Measurements from ENCODE around the gene F2RL1.
"Not testable (repeated sequence)": the region's sequence is repeated elsewhere in the genome, so short reads cannot be mapped to it uniquely, and the experiment has no call there.

Gene F2RL1

GRCh38 chr5:76789275-76789674 is 29.6 kb upstream of the F2RL1 start:
- H3K4me3 ChIP-seq (ENCODE audit: low read depth in 1 of 2, low read length in 2 of 2); H3K27ac ChIP-seq (ENCODE audit: low read depth, low read length); H3K9me3 ChIP-seq (ENCODE audit: control insufficient read depth in 1 of 2, low read length in 2 of 2); H3K36me3 ChIP-seq (ENCODE audit: control insufficient read depth in 1 of 2, insufficient read depth in 2 of 2, low read length in 2 of 2); H3K9ac ChIP-seq (ENCODE audit: low read depth in 1 of 2, low read length in 2 of 2); H3K27me3 ChIP-seq (ENCODE audit: control insufficient read depth in 1 of 2, insufficient read depth in 2 of 2, low read length in 2 of 2): not testable (repeated sequence)
- peaks cover 27 to 30% of the 10 kb centered on the region in 2 donors for H3K4me1 ChIP-seq (ENCODE audit: control insufficient read depth in 1 of 2, insufficient read depth in 2 of 2, low read length in 2 of 2)

- H3K9ac ChIP-seq (ENCODE audit: low read depth in 1 of 2, low read length in 2 of 2): no peak overlapping the region
- no peaks in the 10 kb centered on the region for H3K27me3 ChIP-seq (ENCODE audit: control insufficient read depth in 1 of 2, insufficient read depth in 2 of 2, low read length in 2 of 2)
- no peaks in the 10 kb centered on the region for H3K36me3 ChIP-seq (ENCODE audit: control insufficient read depth in 1 of 2, insufficient read depth in 2 of 2, low read length in 2 of 2)
- H3K9me3 ChIP-seq (ENCODE audit: control insufficient read depth in 1 of 2, low read length in 2 of 2): no peaks in the 10 kb centered on the region
- H3K4me3 ChIP-seq (ENCODE audit: low read depth in 1 of 2, low read length in 2 of 2): no peak overlapping the region
- H3K27ac ChIP-seq (ENCODE audit: low read depth, low read length): no peak overlapping the region
- H3K4me1 ChIP-seq (ENCODE audit: control insufficient read depth in 1 of 2, insufficient read depth in 2 of 2, low read length in 2 of 2): peaks cover 27 to 30% of the 10 kb centered on the region in 2 donors
These were observed 28.7 kb upstream of the F2RL1 start for GRCh38 chr5:76789991-76790581.

GRCh38 chr5:76790632-76791290 is 28.1 kb upstream of the F2RL1 start:
- Histone ChIP-seq H3K27ac (ENCODE audit: low read depth, low read length) (no peak overlapping the region), H3K4me3 (ENCODE audit: low read depth in 1 of 2, low read length in 2 of 2) (no peak overlapping the region), H3K27me3 (ENCODE audit: control insufficient read depth in 1 of 2, insufficient read depth in 2 of 2, low read length in 2 of 2) (no peaks in the 10 kb centered on the region), H3K4me1 (ENCODE audit: control insufficient read depth in 1 of 2, insufficient read depth in 2 of 2, low read length in 2 of 2) (peaks cover 27 to 30% of the 10 kb centered on the region in 2 donors), H3K9me3 (ENCODE audit: control insufficient read depth in 1 of 2, low read length in 2 of 2) (no peaks in the 10 kb centered on the region), H3K9ac (ENCODE audit: low read depth in 1 of 2, low read length in 2 of 2) (no peak overlapping the region), H3K36me3 (ENCODE audit: control insufficient read depth in 1 of 2, insufficient read depth in 2 of 2, low read length in 2 of 2) (no peaks in the 10 kb centered on the region)

GRCh38 chr5:76791461-76791860 is 27.4 kb upstream of the F2RL1 start:
- Histone ChIP-seq H3K4me3 (ENCODE audit: low read depth in 1 of 2, low read length in 2 of 2) (no peak overlapping the region), H3K27ac (ENCODE audit: low read depth, low read length) (no peak overlapping the region), H3K27me3 (ENCODE audit: control insufficient read depth in 1 of 2, insufficient read depth in 2 of 2, low read length in 2 of 2) (no peaks in the 10 kb centered on the region), H3K9ac (ENCODE audit: low read depth in 1 of 2, low read length in 2 of 2) (no peak overlapping the region), H3K36me3 (ENCODE audit: control insufficient read depth in 1 of 2, insufficient read depth in 2 of 2, low read length in 2 of 2) (no peaks in the 10 kb centered on the region), H3K9me3 (ENCODE audit: control insufficient read depth in 1 of 2, low read length in 2 of 2) (no peaks in the 10 kb centered on the region), H3K4me1 (ENCODE audit: control insufficient read depth in 1 of 2, insufficient read depth in 2 of 2, low read length in 2 of 2) (peaks cover 26 to 27% of the 10 kb centered on the region in 2 donors)

GRCh38 chr5:76794871-76795270 is 24.0 kb upstream of the F2RL1 start:
- Histone ChIP-seq H3K4me1 (ENCODE audit: control insufficient read depth in 1 of 2, insufficient read depth in 2 of 2, low read length in 2 of 2) (peaks cover 15 to 24% of the 10 kb centered on the region in 2 donors), H3K9ac (ENCODE audit: low read depth in 1 of 2, low read length in 2 of 2) (no peak overlapping the region), H3K4me3 (ENCODE audit: low read depth in 1 of 2, low read length in 2 of 2) (no peak overlapping the region), H3K27ac (ENCODE audit: low read depth, low read length) (no peak overlapping the region), H3K9me3 (ENCODE audit: control insufficient read depth in 1 of 2, low read length in 2 of 2) (no peaks in the 10 kb centered on the region), H3K36me3 (ENCODE audit: control insufficient read depth in 1 of 2, insufficient read depth in 2 of 2, low read length in 2 of 2) (no peaks in the 10 kb centered on the region), H3K27me3 (ENCODE audit: control insufficient read depth in 1 of 2, insufficient read depth in 2 of 2, low read length in 2 of 2) (no peaks in the 10 kb centered on the region)

GRCh38 chr5:76799588-76799987 is 19.2 kb upstream of the F2RL1 start:
- Histone ChIP-seq H3K9me3 (ENCODE audit: control insufficient read depth in 1 of 2, low read length in 2 of 2) (no peaks in the 10 kb centered on the region), H3K9ac (ENCODE audit: low read depth in 1 of 2, low read length in 2 of 2) (no peak overlapping the region), H3K4me1 (ENCODE audit: control insufficient read depth in 1 of 2, insufficient read depth in 2 of 2, low read length in 2 of 2) (peaks cover 8 to 11% of the 10 kb centered on the region in 2 donors), H3K36me3 (ENCODE audit: control insufficient read depth in 1 of 2, insufficient read depth in 2 of 2, low read length in 2 of 2) (no peaks in the 10 kb centered on the region), H3K27me3 (ENCODE audit: control insufficient read depth in 1 of 2, insufficient read depth in 2 of 2, low read length in 2 of 2) (no peaks in the 10 kb centered on the region), H3K4me3 (ENCODE audit: low read depth in 1 of 2, low read length in 2 of 2) (no peak overlapping the region), H3K27ac (ENCODE audit: low read depth, low read length) (no peak overlapping the region)

GRCh38 chr5:76800579-76800978 is 18.3 kb upstream of the F2RL1 start:
- H3K27me3 ChIP-seq (ENCODE audit: control insufficient read depth in 1 of 2, insufficient read depth in 2 of 2, low read length in 2 of 2): no peaks in the 10 kb centered on the region
- no peaks in the 10 kb centered on the region for H3K9me3 ChIP-seq (ENCODE audit: control insufficient read depth in 1 of 2, low read length in 2 of 2)
- peaks cover 8 to 11% of the 10 kb centered on the region in 2 donors for H3K4me1 ChIP-seq (ENCODE audit: control insufficient read depth in 1 of 2, insufficient read depth in 2 of 2, low read length in 2 of 2)
- no peak overlapping the region for H3K9ac ChIP-seq (ENCODE audit: low read depth in 1 of 2, low read length in 2 of 2)
- no peak overlapping the region for H3K27ac ChIP-seq (ENCODE audit: low read depth, low read length)
- no peak overlapping the region for H3K4me3 ChIP-seq (ENCODE audit: low read depth in 1 of 2, low read length in 2 of 2)
- no peaks in the 10 kb centered on the region for H3K36me3 ChIP-seq (ENCODE audit: control insufficient read depth in 1 of 2, insufficient read depth in 2 of 2, low read length in 2 of 2)

GRCh38 chr5:76801159-76801802 is 17.5 kb upstream of the F2RL1 start:
- Histone ChIP-seq H3K9me3 (ENCODE audit: control insufficient read depth in 1 of 2, low read length in 2 of 2) (no peaks in the 10 kb centered on the region), H3K4me1 (ENCODE audit: control insufficient read depth in 1 of 2, insufficient read depth in 2 of 2, low read length in 2 of 2) (peaks cover 8 to 11% of the 10 kb centered on the region in 2 donors), H3K4me3 (ENCODE audit: low read depth in 1 of 2, low read length in 2 of 2) (no peak overlapping the region), H3K36me3 (ENCODE audit: control insufficient read depth in 1 of 2, insufficient read depth in 2 of 2, low read length in 2 of 2) (no peaks in the 10 kb centered on the region), H3K27ac (ENCODE audit: low read depth, low read length) (no peak overlapping the region), H3K27me3 (ENCODE audit: control insufficient read depth in 1 of 2, insufficient read depth in 2 of 2, low read length in 2 of 2) (no peaks in the 10 kb centered on the region), H3K9ac (ENCODE audit: low read depth in 1 of 2, low read length in 2 of 2) (no peak overlapping the region)

- H3K36me3 ChIP-seq (ENCODE audit: control insufficient read depth in 1 of 2, insufficient read depth in 2 of 2, low read length in 2 of 2): no peaks in the 10 kb centered on the region
- H3K27ac ChIP-seq (ENCODE audit: low read depth, low read length): no peak overlapping the region
- H3K4me1 ChIP-seq (ENCODE audit: control insufficient read depth in 1 of 2, insufficient read depth in 2 of 2, low read length in 2 of 2): peaks cover 8 to 11% of the 10 kb centered on the region in 2 donors
- no peak overlapping the region for H3K9ac ChIP-seq (ENCODE audit: low read depth in 1 of 2, low read length in 2 of 2)
- H3K27me3 ChIP-seq (ENCODE audit: control insufficient read depth in 1 of 2, insufficient read depth in 2 of 2, low read length in 2 of 2): no peaks in the 10 kb centered on the region
- H3K4me3 ChIP-seq (ENCODE audit: low read depth in 1 of 2, low read length in 2 of 2): no peak overlapping the region
- H3K9me3 ChIP-seq (ENCODE audit: control insufficient read depth in 1 of 2, low read length in 2 of 2): no peaks in the 10 kb centered on the region
These were observed 17.0 kb upstream of the F2RL1 start for GRCh38 chr5:76801803-76802195.

- Histone ChIP-seq H3K27me3 (ENCODE audit: control insufficient read depth in 1 of 2, insufficient read depth in 2 of 2, low read length in 2 of 2) (no peaks in the 10 kb centered on the region), H3K9me3 (ENCODE audit: control insufficient read depth in 1 of 2, low read length in 2 of 2) (no peaks in the 10 kb centered on the region), H3K9ac (ENCODE audit: low read depth in 1 of 2, low read length in 2 of 2) (no peak overlapping the region), H3K36me3 (ENCODE audit: control insufficient read depth in 1 of 2, insufficient read depth in 2 of 2, low read length in 2 of 2) (no peaks in the 10 kb centered on the region), H3K4me3 (ENCODE audit: low read depth in 1 of 2, low read length in 2 of 2) (no peak overlapping the region), H3K4me1 (ENCODE audit: control insufficient read depth in 1 of 2, insufficient read depth in 2 of 2, low read length in 2 of 2) (peaks cover 8 to 11% of the 10 kb centered on the region in 2 donors), H3K27ac (ENCODE audit: low read depth, low read length) (no peak overlapping the region)
These were observed 14.6 kb upstream of the F2RL1 start for GRCh38 chr5:76804266-76804665.
